Skeletal muscle tissue (tissue), 4 donors: ENCODE results near the gene CAMK2N2. TPM values are rescaled to one million over a fixed set of nuclear protein-coding genes. Genes with fewer than 3 reads are reported as not detected.
A peak's percentile ranks its signal among the peaks of the same experiment; 100 is the strongest.

ENCODE experiments used
- H3K27ac ChIP-seq: one replicate; pipeline ENCODE4 v1.7.0; 2013; ENCODE audit warnings: mild to moderate bottlenecking, low read depth, low read length, inconsistent platforms
- H3K27me3 ChIP-seq, 3 donors: one replicate each; pipeline ENCODE4 v1.7.0; 2013; ENCODE audit warnings: low read length in 3 of 3; ENCODE audit not compliant: control insufficient read depth in 3 of 3, insufficient read depth in 3 of 3
- H3K36me3 ChIP-seq, 3 donors: one replicate each; pipeline ENCODE4 v1.7.0; 2013; ENCODE audit warnings: low read length in 3 of 3; ENCODE audit not compliant: control insufficient read depth in 3 of 3, insufficient read depth in 3 of 3
- H3K4me1 ChIP-seq, 3 donors: one replicate each; pipeline ENCODE4 v1.7.0; 2013; ENCODE audit warnings: low read length in 3 of 3, mild to moderate bottlenecking in 3 of 3; ENCODE audit not compliant: control insufficient read depth in 3 of 3, insufficient read depth in 3 of 3
- H3K4me3 ChIP-seq, 3 donors: one replicate each; pipeline ENCODE4 v1.7.0; 2013; ENCODE audit warnings: low read length in 3 of 3
- H3K9ac ChIP-seq, 3 donors: one replicate each; pipeline ENCODE4 v1.7.0; 2013; ENCODE audit warnings: low read length in 3 of 3, mild to moderate bottlenecking in 3 of 3, moderate library complexity in 2 of 3, low read depth in 1 of 3
- H3K9me3 ChIP-seq, 3 donors: one replicate each; pipeline ENCODE4 v1.7.0; 2013; ENCODE audit warnings: low read length in 3 of 3; ENCODE audit not compliant: control insufficient read depth in 3 of 3
- total RNA-seq: library from RNA; depleted of rRNA; stranded (reverse); fragments of >200 nt; gene quantifications from one replicate; pipeline ENCODE4 v1.2.3, GENCODE V29; 2014
- donor health status: Osteomylitis.

The CAMK2N2 gene
- total RNA-seq, 1 donor from 2014 or later: not detected

GRCh38 chr3:184236033-184236410 lies 25.3 kb downstream of the CAMK2N2 start:
- no peaks in the 10 kb centered on the region for H3K4me1 ChIP-seq
- no peak overlapping the region for H3K4me3 ChIP-seq
- no peak overlapping the region for H3K27ac ChIP-seq
- peaks cover 28 to 50% (median 29%) of the 10 kb centered on the region in 3 donors for H3K27me3 ChIP-seq
- H3K9me3 ChIP-seq: no peaks in the 10 kb centered on the region
- H3K36me3 ChIP-seq: no peaks in the 10 kb centered on the region
- no peak overlapping the region for H3K9ac ChIP-seq

- no peak overlapping the region for H3K4me3 ChIP-seq
- H3K4me1 ChIP-seq: no peaks in the 10 kb centered on the region
- H3K27ac ChIP-seq: no peak overlapping the region
- H3K36me3 ChIP-seq: no peaks in the 10 kb centered on the region
- peaks cover 33 to 55% (median 34%) of the 10 kb centered on the region in 3 donors for H3K27me3 ChIP-seq
- no peak overlapping the region for H3K9ac ChIP-seq
- H3K9me3 ChIP-seq: no peaks in the 10 kb centered on the region
Observed at GRCh38 chr3:184235381-184236032, 25.8 kb downstream of the CAMK2N2 start.

GRCh38 chr3:184234671-184235380 lies 26.5 kb downstream of the CAMK2N2 start:
- no peaks in the 10 kb centered on the region for H3K9me3 ChIP-seq
- peaks cover under 1 to 4% (median 3%) of the 10 kb centered on the region in 3 donors for H3K4me1 ChIP-seq
- no peak overlapping the region for H3K27ac ChIP-seq
- peaks cover 34 to 61% (median 40%) of the 10 kb centered on the region in 3 donors for H3K27me3 ChIP-seq
- H3K9ac ChIP-seq: no peak overlapping the region
- no peak overlapping the region for H3K4me3 ChIP-seq
- no peaks in the 10 kb centered on the region for H3K36me3 ChIP-seq

GRCh38 chr3:184234224-184234623 lies 27.1 kb downstream of the CAMK2N2 start:
- Histone ChIP-seq H3K27ac (no peak overlapping the region), H3K27me3 (peaks cover 40 to 65% (median 42%) of the 10 kb centered on the region in 3 donors), H3K4me1 (peaks cover 5 to 10% (median 8%) of the 10 kb centered on the region in 3 donors), H3K36me3 (no peaks in the 10 kb centered on the region), H3K4me3 (no peak overlapping the region), H3K9ac (no peak overlapping the region), H3K9me3 (no peaks in the 10 kb centered on the region)

- H3K4me3 ChIP-seq: no peak overlapping the region
- no peak overlapping the region for H3K9ac ChIP-seq
- no peaks in the 10 kb centered on the region for H3K36me3 ChIP-seq
- no peak overlapping the region for H3K27ac ChIP-seq
- H3K9me3 ChIP-seq: no peaks in the 10 kb centered on the region
- peaks cover 5 to 10% (median 10%) of the 10 kb centered on the region in 3 donors for H3K4me1 ChIP-seq
- H3K27me3 ChIP-seq: peaks cover 49 to 64% (median 50%) of the 10 kb centered on the region in 3 donors
Observed at GRCh38 chr3:184233127-184233843, 28.1 kb downstream of the CAMK2N2 start.

- H3K4me3 ChIP-seq: no peak overlapping the region
- H3K27ac ChIP-seq: no peak overlapping the region
- H3K4me1 ChIP-seq: peaks cover 5 to 10% (median 10%) of the 10 kb centered on the region in 3 donors
- H3K9ac ChIP-seq: no peak overlapping the region
- no peaks in the 10 kb centered on the region for H3K9me3 ChIP-seq
- H3K36me3 ChIP-seq: no peaks in the 10 kb centered on the region
- H3K27me3 ChIP-seq: peaks cover 49 to 66% (median 52%) of the 10 kb centered on the region in 3 donors
Observed at GRCh38 chr3:184231671-184232070, 29.7 kb downstream of the CAMK2N2 start.

- Histone ChIP-seq H3K27me3 (peaks cover 47 to 61% (median 54%) of the 10 kb centered on the region in 3 donors), H3K4me1 (peaks cover 5 to 10% (median 10%) of the 10 kb centered on the region in 3 donors), H3K9ac (peak overlapping the region in 1 of 3 donors; percentile 8), H3K4me3 (no peak overlapping the region), H3K27ac (no peak overlapping the region), H3K36me3 (no peaks in the 10 kb centered on the region), H3K9me3 (no peaks in the 10 kb centered on the region)
Observed at GRCh38 chr3:184230603-184231528, 30.5 kb downstream of the CAMK2N2 start.

- H3K9me3 ChIP-seq: no peaks in the 10 kb centered on the region
- H3K4me1 ChIP-seq: peaks cover 5 to 10% (median 10%) of the 10 kb centered on the region in 3 donors
- H3K4me3 ChIP-seq: peak overlapping the region in 1 of 3 donors; percentile 32
- no peak overlapping the region for H3K27ac ChIP-seq
- H3K9ac ChIP-seq: peak overlapping the region in 1 of 3 donors; percentile 8
- no peaks in the 10 kb centered on the region for H3K36me3 ChIP-seq
- peaks cover 47 to 61% (median 54%) of the 10 kb centered on the region in 3 donors for H3K27me3 ChIP-seq
Observed at GRCh38 chr3:184230081-184230602, 31.2 kb downstream of the CAMK2N2 start.
